ENCODE results near the gene CYP2D6. TPM values are rescaled to one million over a fixed set of nuclear protein-coding genes. Genes with fewer than 3 reads are reported as not detected.

CYP2D6 gene
- total RNA-seq, 1 experiment from 2014 or later = 2.0 TPM

DNA sequence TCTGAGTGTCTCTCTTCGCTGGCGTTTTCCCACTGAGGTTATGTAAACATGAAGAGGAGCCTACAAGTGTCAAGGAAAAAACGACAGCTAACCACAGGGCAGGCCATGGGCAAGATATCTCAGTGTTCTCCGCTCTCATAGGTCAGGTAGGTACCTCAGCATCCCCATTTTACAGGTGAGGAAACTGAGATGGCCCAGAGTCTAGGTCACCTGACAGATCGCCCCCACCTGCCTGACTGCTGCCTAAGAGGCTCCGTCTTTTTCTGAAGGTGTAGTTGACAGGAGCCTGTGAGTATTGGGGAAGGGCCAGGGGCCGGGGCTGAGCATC lies 39.2 kb downstream of the CYP2D6 start:
- CTCF ChIA-PET = interaction anchor here (0.6 to 2.6 kb wide), 37 partner anchors 10 to 829 kb away, joined by 3 to 15 read pairs (median 4); no protein-coding TSS in a partner anchor
- no peaks in the 10 kb centered on the region for H3K27me3 Mint-ChIP-seq (ENCODE audit: insufficient read depth, unreplicated experiment)
- peaks cover 10% of the 10 kb centered on the region for H3K4me1 Mint-ChIP-seq (ENCODE audit: insufficient read depth, unreplicated experiment)
- H3K27ac Mint-ChIP-seq (ENCODE audit: low read depth, unreplicated experiment) = peak overlapping the region; percentile 99
- TF ChIP-seq CTCF (IDR thresholded peaks at IDR 0.05; ENCODE audit: unreplicated experiment) = no peak
- intact Hi-C loops (cut with micrococcal nuclease) = loop anchor here (1.0 to 5.0 kb wide), 4 partner anchors 125 to 382 kb away; no protein-coding TSS in a partner anchor
- H3K9me3 Mint-ChIP-seq (ENCODE audit: unreplicated experiment) = no peaks in the 10 kb centered on the region
- peaks cover 36% of the 10 kb centered on the region for H3K36me3 Mint-ChIP-seq (ENCODE audit: insufficient read depth, unreplicated experiment)
- POLR2A ChIA-PET = interaction anchor here (0.6 to 4.3 kb wide), 17 partner anchors 9 to 546 kb away, joined by 3 to 142 read pairs (median 4); partner anchors contain the start of genes NAGA, SMDT1 and SREBF2
- H3K4me3 Mint-ChIP-seq (ENCODE audit: unreplicated experiment) = peak overlapping the region; percentile 96
- no peak for DNase-seq (ENCODE audit: unreplicated experiment)
- no TSS peak for BruUV-seq (replicated peaks)

- Mint-ChIP-seq H3K27me3 (ENCODE audit: insufficient read depth, unreplicated experiment) (no peaks in the 10 kb centered on the region), H3K27ac (ENCODE audit: low read depth, unreplicated experiment) (peak within 1 kb of the TSS; percentile 99), H3K36me3 (ENCODE audit: insufficient read depth, unreplicated experiment) (peaks cover 42% of the 10 kb centered on the region), H3K4me1 (ENCODE audit: insufficient read depth, unreplicated experiment) (peaks cover 10% of the 10 kb centered on the region), H3K9me3 (ENCODE audit: unreplicated experiment) (no peaks in the 10 kb centered on the region), H3K4me3 (ENCODE audit: unreplicated experiment) (peak within 1 kb of the TSS; percentile 96)
- ChIA-PET POLR2A (interaction anchor here (0.6 to 4.3 kb wide), 28 partner anchors 9 to 403 kb away, joined by 3 to 142 read pairs (median 4); partner anchors contain the start of genes CCDC134, CENPM, NAGA and SMDT1), CTCF (interaction anchor here (0.6 to 2.6 kb wide), 42 partner anchors 10 to 807 kb away, joined by 3 to 15 read pairs (median 4); no protein-coding TSS in a partner anchor)
- intact Hi-C loops (cut with micrococcal nuclease) = loop anchor here (1.0 to 5.0 kb wide), 5 partner anchors 125 to 382 kb away; no protein-coding TSS in a partner anchor
- TF ChIP-seq CTCF (IDR thresholded peaks at IDR 0.05; ENCODE audit: unreplicated experiment) = peak; percentile 83
- peak; percentile 99 for DNase-seq (ENCODE audit: unreplicated experiment)
- no TSS peak for BruUV-seq (replicated peaks)
Observed at GRCh38 chr22:42090596-42091454, 39.8 kb downstream of the CYP2D6 start, which contains the start of gene NDUFA6. TSS of gene NDUFA6 (minus strand) at chr22:42090772. CDS start at chr22:42090744, 28 bp downstream.

- Mint-ChIP-seq H3K36me3 (ENCODE audit: insufficient read depth, unreplicated experiment) (peaks cover 68% of the 10 kb centered on the region), H3K4me3 (ENCODE audit: unreplicated experiment) (no peak overlapping the region), H3K9me3 (ENCODE audit: unreplicated experiment) (no peaks in the 10 kb centered on the region), H3K27ac (ENCODE audit: low read depth, unreplicated experiment) (no peak overlapping the region), H3K4me1 (ENCODE audit: insufficient read depth, unreplicated experiment) (peaks cover 10% of the 10 kb centered on the region), H3K27me3 (ENCODE audit: insufficient read depth, unreplicated experiment) (no peaks in the 10 kb centered on the region)
- TF ChIP-seq CTCF (IDR thresholded peaks at IDR 0.05; ENCODE audit: unreplicated experiment) = no peak
- no TSS peak for BruUV-seq (replicated peaks)
- POLR2A ChIA-PET = no interaction called here
- DNase-seq (ENCODE audit: unreplicated experiment) = no peak
- CTCF ChIA-PET = no interaction called here
- intact Hi-C loops (cut with micrococcal nuclease) = no loop called here
Observed at GRCh38 chr22:42086051-42086450, 44.6 kb downstream of the CYP2D6 start.

- peaks cover 10% of the 10 kb centered on the region for H3K4me1 Mint-ChIP-seq (ENCODE audit: insufficient read depth, unreplicated experiment)
- TF ChIP-seq CTCF (IDR thresholded peaks at IDR 0.05; ENCODE audit: unreplicated experiment) = no peak
- intact Hi-C loops (cut with micrococcal nuclease) = no loop called here
- no TSS peak for BruUV-seq (replicated peaks)
- no peak overlapping the region for H3K4me3 Mint-ChIP-seq (ENCODE audit: unreplicated experiment)
- H3K36me3 Mint-ChIP-seq (ENCODE audit: insufficient read depth, unreplicated experiment) = peaks cover 57% of the 10 kb centered on the region
- H3K9me3 Mint-ChIP-seq (ENCODE audit: unreplicated experiment) = no peaks in the 10 kb centered on the region
- no peak overlapping the region for H3K27ac Mint-ChIP-seq (ENCODE audit: low read depth, unreplicated experiment)
- no peak for DNase-seq (ENCODE audit: unreplicated experiment)
- ChIA-PET POLR2A (interaction anchor here (0.8 kb wide), 1 partner anchor 14 kb away, joined by 3 read pairs; the partner anchor contains the start of gene NAGA), CTCF (interaction anchor here (0.6 kb wide), 1 partner anchor 118 kb away, joined by 5 read pairs; no protein-coding TSS in a partner anchor)
- no peaks in the 10 kb centered on the region for H3K27me3 Mint-ChIP-seq (ENCODE audit: insufficient read depth, unreplicated experiment)
Observed at GRCh38 chr22:42084874-42085273, 45.7 kb downstream of the CYP2D6 start.

Data from MCF 10A (cell line).